Loucy (cell line): ENCODE measurements around the gene BAG1.

Experiments
- EZH2phosphoT487 ChIP-seq: fragments of 200-600 bp; IDR thresholded peaks from 2 replicates; pipeline ENCODE4 v1.6.1; 2018; ENCODE audit warnings: antibody characterized with exemption, mild to moderate bottlenecking, moderate library complexity, borderline replicate concordance
- TF ChIP-seq, protein P1 (sequence below): fragments of 200-600 bp; sonication (generic); conservative IDR thresholded peaks from 2 replicates; pipeline ENCODE4 v1.5.1; 2014; ENCODE audit warnings: mild to moderate bottlenecking, antibody characterized with exemption, low read length

DNA sequence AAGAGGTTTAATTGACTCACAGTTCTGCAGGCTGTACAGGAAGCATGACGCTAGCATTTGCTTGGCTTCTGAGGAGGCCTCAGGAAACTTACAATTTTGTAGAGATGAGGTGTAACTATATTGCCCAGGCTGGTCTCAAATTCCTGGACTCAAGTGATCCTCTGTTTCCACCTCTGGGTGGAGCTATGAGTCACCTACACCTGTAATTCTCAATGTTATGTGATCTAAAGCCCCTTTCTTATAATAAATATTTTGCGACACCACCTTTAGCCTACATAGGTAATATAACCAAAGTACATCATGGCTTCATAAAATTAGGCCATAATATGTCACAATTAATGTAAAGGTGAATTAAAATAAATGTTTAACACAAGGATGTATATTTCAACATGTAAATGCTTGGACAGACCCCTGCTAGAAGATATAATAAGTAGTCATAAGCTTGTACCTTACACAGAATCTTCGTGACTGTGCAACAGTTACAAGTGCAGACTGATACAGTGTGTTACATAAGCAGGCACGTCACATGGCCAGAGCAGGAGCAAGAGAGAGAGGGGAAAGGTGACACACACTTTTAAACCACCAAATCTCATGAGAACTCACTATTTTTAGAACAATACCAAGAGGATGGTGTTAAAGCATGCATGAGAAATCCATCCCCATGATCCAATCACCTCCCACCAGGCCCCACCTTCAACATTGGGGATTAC is 54.3 kb downstream of the BAG1 start:
- TF ChIP-seq, protein P1, sequence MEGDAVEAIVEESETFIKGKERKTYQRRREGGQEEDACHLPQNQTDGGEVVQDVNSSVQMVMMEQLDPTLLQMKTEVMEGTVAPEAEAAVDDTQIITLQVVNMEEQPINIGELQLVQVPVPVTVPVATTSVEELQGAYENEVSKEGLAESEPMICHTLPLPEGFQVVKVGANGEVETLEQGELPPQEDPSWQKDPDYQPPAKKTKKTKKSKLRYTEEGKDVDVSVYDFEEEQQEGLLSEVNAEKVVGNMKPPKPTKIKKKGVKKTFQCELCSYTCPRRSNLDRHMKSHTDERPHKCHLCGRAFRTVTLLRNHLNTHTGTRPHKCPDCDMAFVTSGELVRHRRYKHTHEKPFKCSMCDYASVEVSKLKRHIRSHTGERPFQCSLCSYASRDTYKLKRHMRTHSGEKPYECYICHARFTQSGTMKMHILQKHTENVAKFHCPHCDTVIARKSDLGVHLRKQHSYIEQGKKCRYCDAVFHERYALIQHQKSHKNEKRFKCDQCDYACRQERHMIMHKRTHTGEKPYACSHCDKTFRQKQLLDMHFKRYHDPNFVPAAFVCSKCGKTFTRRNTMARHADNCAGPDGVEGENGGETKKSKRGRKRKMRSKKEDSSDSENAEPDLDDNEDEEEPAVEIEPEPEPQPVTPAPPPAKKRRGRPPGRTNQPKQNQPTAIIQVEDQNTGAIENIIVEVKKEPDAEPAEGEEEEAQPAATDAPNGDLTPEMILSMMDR, result 0 out of 2 replicates have a peak, but pooled peaks have one; percentile 12
- no peak for TF ChIP-seq EZH2phosphoT487
